A673 (cell line): ENCODE measurements around the gene CCSER1. TPM values are rescaled to one million over a fixed set of nuclear protein-coding genes. Genes with fewer than 3 reads are reported as not detected.
"Not testable (repeated sequence)": the region's sequence is repeated elsewhere in the genome, so short reads cannot be mapped to it uniquely, and the experiment has no call there.

Experiments
- BruUV-seq: library from RNA; stranded (reverse); fragments of 400-500 nt; replicated peaks from 2 replicates; lab custom pipeline; 2021; lab: Mats Ljungman, UMichigan
- CTCF ChIA-PET: fragments of 300-600 bp; sonication (Branson Sonifier 250); formaldehyde crosslinking; loops from one replicate; lab custom pipeline; 2022; ENCODE audit warnings: antibody characterized with exemption; lab: Charles Lee
- POLR2A ChIA-PET: fragments of 300-600 bp; sonication (Branson Sonifier 250); formaldehyde crosslinking; loops from one replicate; lab custom pipeline; 2022; ENCODE audit warnings: antibody characterized with exemption; ENCODE audit not compliant: low non-redundant PET; lab: Charles Lee
- DNase-seq: peaks from one replicate; pipeline ENCODE4 v3.0.0-alpha.2; 2015; ENCODE audit warnings: low spot score
- H3K27ac ChIP-seq: fragments of 200-600 bp; sonication (generic); 2 replicates; pipeline ENCODE4 v1.5.1; 2016; ENCODE audit warnings: mixed run types, low read depth, mild to moderate bottlenecking, mixed read lengths, antibody characterized with exemption, low read length; ENCODE audit not compliant: poor library complexity, severe bottlenecking
- H3K27me3 ChIP-seq: fragments of 200-600 bp; sonication (generic); replicated peaks from 2 replicates; pipeline ENCODE4 v1.6.1; 2017; ENCODE audit warnings: mixed run types, low read depth, mild to moderate bottlenecking, mixed read lengths, antibody characterized with exemption, low read length; ENCODE audit not compliant: insufficient read depth, poor library complexity
- H3K36me3 ChIP-seq: fragments of 200-600 bp; sonication (generic); 2 replicates; pipeline ENCODE4 v1.6.1; 2016; ENCODE audit warnings: mixed run types, mild to moderate bottlenecking, mixed read lengths, antibody characterized with exemption, low read length; ENCODE audit not compliant: insufficient read depth, poor library complexity, severe bottlenecking
- H3K4me1 ChIP-seq: fragments of 200-600 bp; sonication (generic); 2 replicates; pipeline ENCODE4 v1.6.1; 2017; ENCODE audit warnings: mixed run types, mild to moderate bottlenecking, mixed read lengths, antibody characterized with exemption, low read length; ENCODE audit not compliant: insufficient read depth, poor library complexity, severe bottlenecking
- H3K4me3 ChIP-seq: fragments of 200-600 bp; sonication (generic); 2 replicates; pipeline ENCODE4 v1.5.1; 2016; ENCODE audit warnings: low read depth, mixed run types, mild to moderate bottlenecking, mixed read lengths, low read length; ENCODE audit not compliant: poor library complexity, severe bottlenecking
- H3K9me3 ChIP-seq: fragments of 200-600 bp; sonication (generic); 2 replicates; pipeline ENCODE4 v1.6.1; 2016; ENCODE audit warnings: mixed run types, low read depth, mild to moderate bottlenecking, mixed read lengths, antibody characterized with exemption, low read length; ENCODE audit not compliant: poor library complexity, severe bottlenecking
- CTCF ChIP-seq: fragments of 300-800, 200-600 bp; sonication (generic); conservative IDR thresholded peaks from 2 replicates; pipeline ENCODE4 v1.5.1; 2017; ENCODE audit warnings: low read depth, mild to moderate bottlenecking, antibody characterized with exemption, low read length, moderate library complexity, mixed read lengths
- EZH2 ChIP-seq: fragments of 200-600 bp; sonication (generic); IDR thresholded peaks from 2 replicates; pipeline ENCODE4 v1.6.1; 2017; ENCODE audit warnings: borderline replicate concordance, low read depth, mild to moderate bottlenecking, mixed read lengths, antibody characterized with exemption, low read length; ENCODE audit not compliant: poor library complexity, severe bottlenecking
- intact Hi-C: fragments of 100-400 bp; cut with micrococcal nuclease; formaldehyde crosslinking; loops from one replicate; pipeline ENCODE4 v1.10.0; 2022; ENCODE audit not compliant: unreplicated experiment
- total RNA-seq: library from RNA; stranded (reverse); gene quantifications from 2 replicates; pipeline ENCODE4 v1.2.3, GENCODE V29; 2021

The CCSER1 gene
- total RNA-seq, 1 experiment from 2014 or later: not detected

- no peak overlapping the region for H3K27ac ChIP-seq
- TF ChIP-seq EZH2 (no peak), CTCF (no peak)
- H3K4me1 ChIP-seq: no peaks in the 10 kb centered on the region
- no peak for DNase-seq
- CTCF ChIA-PET: no interaction called here
- no TSS peak for BruUV-seq
- no peaks in the 10 kb centered on the region for H3K36me3 ChIP-seq
- no peaks in the 10 kb centered on the region for H3K27me3 ChIP-seq
- intact Hi-C loops: no loop called here
- POLR2A ChIA-PET: no interaction called here
- H3K4me3 ChIP-seq: no peak overlapping the region
- no peaks in the 10 kb centered on the region for H3K9me3 ChIP-seq
Observed at GRCh38 chr4:91171217-91171616, 1044.0 kb downstream of the CCSER1 start.

- POLR2A ChIA-PET, H3K4me3 ChIP-seq: not testable (repeated sequence)
Observed at GRCh38 chr4:91185061-91185460, 1057.9 kb downstream of the CCSER1 start.

DNA sequence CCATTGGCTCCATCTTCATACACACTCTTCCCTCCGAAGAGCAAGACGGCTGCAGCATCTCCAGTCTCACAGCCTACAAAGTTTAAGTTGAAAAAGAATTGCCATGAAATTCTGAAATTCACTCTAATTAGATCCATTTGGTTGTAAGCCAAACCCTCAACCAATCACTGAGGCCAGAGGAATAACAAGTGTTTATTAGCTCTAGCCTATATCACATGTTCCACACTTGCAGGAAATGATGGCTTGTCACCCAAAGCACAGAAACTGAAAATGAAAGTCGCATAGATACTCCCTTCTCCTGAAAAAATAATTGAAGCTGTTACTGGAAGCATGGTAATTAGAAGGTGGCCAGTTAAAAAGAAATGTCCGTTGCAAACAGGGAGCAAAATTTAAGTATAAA, 1071.8 kb downstream of the CCSER1 start:
- no peaks in the 10 kb centered on the region for H3K27me3 ChIP-seq
- H3K27ac ChIP-seq: no peak overlapping the region
- no peaks in the 10 kb centered on the region for H3K36me3 ChIP-seq
- no peak overlapping the region for H3K4me3 ChIP-seq
- H3K4me1 ChIP-seq: no peaks in the 10 kb centered on the region
- intact Hi-C loops: no loop called here
- no peak for DNase-seq
- H3K9me3 ChIP-seq: no peaks in the 10 kb centered on the region
- TF ChIP-seq CTCF (no peak), EZH2 (no peak)
- ChIA-PET POLR2A (no interaction called here), CTCF (no interaction called here)
- no TSS peak for BruUV-seq

More at GRCh38 chr4:91185061-91185460, 1057.9 kb downstream of the CCSER1 start:
- H3K27me3 ChIP-seq, CTCF ChIA-PET, intact Hi-C loops, H3K9me3 ChIP-seq, H3K27ac ChIP-seq, H3K4me1 ChIP-seq, BruUV-seq, DNase-seq, H3K36me3 ChIP-seq: not testable (repeated sequence)

DNA sequence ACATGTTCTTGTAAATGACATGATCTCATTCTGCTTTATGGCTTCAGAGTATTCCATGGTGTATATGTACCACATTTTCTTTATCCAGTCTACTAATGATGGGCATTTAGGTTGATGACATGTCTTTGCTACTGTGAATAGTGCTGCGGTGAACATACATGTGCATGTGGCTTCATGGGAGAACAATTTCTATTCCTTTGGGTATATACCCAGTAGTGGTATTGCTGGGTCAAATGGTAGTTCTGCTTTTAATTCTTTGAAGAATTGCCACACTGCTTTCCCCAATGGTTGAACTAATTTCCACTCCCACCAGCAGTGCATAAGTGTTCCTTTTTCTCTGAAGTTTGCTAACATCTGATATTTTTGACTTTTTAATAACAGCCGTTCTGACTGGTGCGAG, 1080.3 kb downstream of the CCSER1 start:
- ChIA-PET POLR2A (no interaction called here), CTCF (no interaction called here)
- DNase-seq: no peak
- Histone ChIP-seq H3K9me3 (no peaks in the 10 kb centered on the region), H3K27me3 (no peaks in the 10 kb centered on the region), H3K4me1 (no peaks in the 10 kb centered on the region), H3K36me3 (no peaks in the 10 kb centered on the region), H3K4me3 (no peak overlapping the region), H3K27ac (no peak overlapping the region)
- BruUV-seq: no TSS peak
- TF ChIP-seq CTCF (no peak), EZH2 (no peak)
- intact Hi-C loops: no loop called here
